ENCODE data around the gene KRTAP10-12.

KRTAP10-12 gene

DNA sequence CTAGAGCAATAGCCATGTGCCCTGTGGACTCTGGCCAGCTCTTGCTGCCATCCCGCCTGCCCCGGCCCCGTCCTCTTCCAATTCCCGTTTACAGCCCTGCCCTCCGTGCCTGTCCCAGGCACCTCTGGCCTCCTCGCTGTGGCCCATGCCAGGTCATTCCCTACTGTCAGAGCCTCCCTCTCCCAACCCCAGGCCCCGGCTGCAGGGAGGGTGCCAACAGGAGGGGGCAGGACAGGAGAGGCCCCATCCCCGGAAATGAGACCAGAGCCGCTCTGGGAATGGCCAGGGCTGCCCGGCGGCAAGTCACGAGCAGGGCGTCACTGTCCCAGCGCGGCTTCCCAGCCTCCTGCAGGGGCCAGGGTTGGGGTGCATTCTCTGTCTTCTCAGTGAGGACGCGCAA lies 37.9 kb downstream of the KRTAP10-12 start:
- no peak for DNase-seq

DNA sequence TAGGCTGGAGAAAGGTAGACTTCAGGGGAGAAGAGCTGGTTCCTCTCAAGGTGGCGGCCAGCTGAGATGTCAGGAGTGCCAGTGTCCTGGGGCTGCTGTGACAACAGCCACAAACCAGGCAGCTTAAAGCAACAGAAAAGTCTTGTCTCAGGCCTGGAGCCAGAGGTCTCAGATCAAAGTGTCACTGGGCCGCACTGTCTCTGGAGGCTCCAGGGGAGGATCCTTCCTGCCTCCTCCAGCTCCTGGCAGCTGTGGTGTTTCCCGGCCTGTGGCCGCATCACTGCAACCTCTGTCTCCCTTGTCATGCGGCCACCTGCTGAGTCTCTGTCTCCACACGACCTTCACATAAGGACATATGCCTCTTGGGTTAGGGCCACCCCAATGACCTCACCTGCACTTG lies 38.8 kb downstream of the KRTAP10-12 start:
- DNase-seq: no peak

GRCh38 chr21:44736291-44737004 lies 39.5 kb downstream of the KRTAP10-12 start:
- DNase-seq: no peak

DNA sequence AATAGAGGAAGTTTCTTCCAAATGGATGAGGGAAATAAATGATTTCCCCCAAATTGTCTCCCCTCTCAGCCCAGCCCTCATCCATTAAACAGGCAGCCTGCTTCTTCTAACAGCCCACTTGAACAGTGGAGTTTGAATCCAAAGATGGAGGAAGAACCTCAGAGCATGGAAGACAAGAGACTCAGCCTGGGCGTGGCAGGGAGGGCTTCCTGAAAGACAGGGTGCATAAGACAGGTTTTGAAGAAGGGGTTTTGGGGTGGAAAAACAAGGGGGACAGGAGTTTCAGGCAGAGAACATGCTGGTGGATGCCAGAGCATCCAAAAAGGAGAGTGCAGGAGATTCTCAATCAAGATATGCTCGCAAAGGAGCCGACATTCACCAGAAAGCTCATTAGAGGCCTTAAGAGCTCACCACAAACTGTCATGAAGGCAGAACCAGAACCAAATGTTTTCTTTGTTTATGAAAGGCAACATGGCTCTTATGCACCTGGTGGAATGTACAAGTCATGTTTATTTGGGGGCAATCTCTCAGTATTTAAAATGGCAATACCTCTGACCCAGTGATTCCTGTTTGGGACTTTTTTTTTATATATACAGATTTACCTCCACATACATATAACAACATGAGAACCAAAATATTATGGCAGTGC lies 40.9 kb downstream of the KRTAP10-12 start:
- DNase-seq: no peak

DNA sequence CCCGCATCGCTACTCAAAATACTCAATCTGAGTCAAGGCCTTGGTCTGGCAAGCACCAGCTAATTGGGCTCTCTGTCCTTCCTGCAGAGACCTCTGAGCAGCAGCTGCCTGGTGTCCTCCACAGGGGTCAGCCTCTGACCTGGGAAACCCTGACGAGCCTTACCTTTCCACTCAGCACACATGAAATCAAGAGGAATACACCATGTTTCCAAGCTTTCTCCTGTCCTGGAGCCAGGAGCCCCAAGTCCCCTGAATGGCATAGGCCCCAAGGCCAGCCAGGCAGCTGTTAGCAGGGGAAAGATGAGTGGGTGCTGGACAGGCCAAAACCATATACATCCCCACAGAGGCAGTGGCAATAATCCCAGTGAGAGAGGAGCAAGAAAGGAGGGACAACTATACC lies 41.6 kb downstream of the KRTAP10-12 start:
- no peak for DNase-seq

DNA sequence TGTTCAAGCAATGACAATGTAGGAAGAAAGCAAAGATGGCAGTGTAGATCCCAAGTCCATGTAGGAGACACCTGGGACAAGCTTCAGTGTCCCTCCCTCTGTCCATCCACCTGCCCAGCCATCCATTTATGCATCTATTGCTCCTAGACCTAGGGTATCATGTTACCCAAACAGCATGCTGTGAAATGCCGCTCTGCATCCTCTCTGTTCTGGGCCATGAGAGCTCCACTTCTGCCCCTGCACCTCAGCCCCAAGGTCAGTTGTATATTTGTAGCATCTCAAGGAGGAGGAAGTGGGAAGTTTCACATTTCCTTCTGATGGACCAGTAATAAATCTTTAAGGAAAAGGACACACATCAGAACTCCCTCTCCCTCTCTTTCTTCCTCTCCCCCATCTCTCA lies 42.3 kb downstream of the KRTAP10-12 start:
- no peak for DNase-seq

GRCh38 chr21:44740742-44741141 lies 43.8 kb downstream of the KRTAP10-12 start:
- no peak for DNase-seq

- DNase-seq: no peak
Observed at GRCh38 chr21:44741921-44742320, 44.9 kb downstream of the KRTAP10-12 start.

- no peak for DNase-seq
Observed at GRCh38 chr21:44742418-44743153, 45.6 kb downstream of the KRTAP10-12 start.

Measured in CD4-positive, alpha-beta T cell treated with Interleukin-15 for 1 hour (primary cell).